HG02610 (cell line): Measurements from ENCODE around the gene CERCAM.
"Not testable (repeated sequence)": the region's sequence is repeated elsewhere in the genome, so short reads cannot be mapped to it uniquely, and the experiment has no call there.

Source experiments
- ATAC-seq: cut with Tn5 transposase; IDR thresholded peaks from one replicate; pipeline ENCODE4 v1.9.1; 2021; ENCODE audit warnings: mild to moderate bottlenecking, moderate library complexity; ENCODE audit not compliant: unreplicated experiment

The CERCAM gene

DNA sequence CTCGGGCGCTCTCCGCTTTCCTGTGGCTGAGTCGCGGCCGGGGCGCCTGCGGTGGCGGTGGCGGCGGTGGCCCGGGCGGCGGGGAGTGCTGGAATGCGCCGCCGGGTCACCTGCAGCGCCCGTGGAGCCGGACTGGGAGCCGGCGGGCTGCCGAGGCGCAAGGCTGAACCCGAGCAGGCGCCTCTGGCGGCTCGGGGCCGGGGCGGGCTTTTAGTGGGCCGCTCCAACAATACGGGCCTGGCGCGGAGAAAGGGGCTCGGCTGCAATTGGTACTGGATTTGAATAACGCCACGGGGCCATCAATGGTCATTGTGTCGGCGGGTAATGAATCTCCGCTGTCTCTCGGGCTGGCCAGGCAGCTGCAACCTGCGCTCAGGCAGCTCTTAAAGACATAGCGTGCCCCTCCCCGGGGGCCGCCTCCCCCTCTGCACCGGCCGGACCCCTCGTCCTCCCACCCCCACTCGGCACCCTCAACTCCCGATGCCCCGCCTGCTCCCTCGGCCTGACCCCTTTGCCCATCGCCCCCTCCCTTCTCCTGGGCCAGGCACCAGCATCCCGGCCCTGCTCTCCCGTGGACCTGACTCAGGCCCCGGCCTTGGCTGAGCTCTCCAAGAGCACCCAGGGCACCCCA is 27.4 kb upstream of the CERCAM start:
- ATAC-seq = no peak

GRCh38 chr9:128393970-128394369 is 26.7 kb upstream of the CERCAM start:
- no peak for ATAC-seq

- ATAC-seq = no peak
Observed at GRCh38 chr9:128394379-128395168, 26.1 kb upstream of the CERCAM start.

DNA sequence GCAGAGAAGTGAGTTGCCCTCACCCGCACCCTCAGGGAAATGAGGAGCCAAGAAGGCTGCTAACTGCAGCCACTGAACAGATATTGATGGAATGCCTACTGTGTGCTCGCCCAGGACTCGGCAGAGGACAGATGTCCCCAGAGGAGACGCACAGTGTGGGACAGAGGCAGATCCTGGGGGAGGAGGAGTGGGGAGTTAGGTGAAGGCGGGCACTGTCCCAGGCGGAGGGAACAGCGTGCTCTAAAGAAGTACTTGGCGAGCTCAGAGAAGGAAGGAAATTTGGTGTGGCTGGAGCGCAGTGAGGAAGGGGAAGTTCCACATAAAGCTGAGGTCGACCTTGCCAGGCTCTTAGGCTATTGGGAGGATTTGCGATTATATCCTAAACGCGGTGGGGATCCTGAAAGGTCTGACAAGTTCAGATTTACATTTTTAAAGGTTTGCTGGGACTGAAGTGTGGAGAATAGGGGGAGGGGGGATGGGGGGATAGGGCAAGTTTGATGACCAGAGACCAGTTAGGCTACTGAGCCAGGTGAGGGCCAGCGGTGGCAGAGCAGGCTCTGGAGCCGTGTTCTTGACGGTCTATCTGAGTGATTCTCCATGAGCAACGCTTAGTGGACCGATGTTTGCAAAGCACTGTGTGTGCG is 23.6 kb upstream of the CERCAM start:
- ATAC-seq = no peak

DNA sequence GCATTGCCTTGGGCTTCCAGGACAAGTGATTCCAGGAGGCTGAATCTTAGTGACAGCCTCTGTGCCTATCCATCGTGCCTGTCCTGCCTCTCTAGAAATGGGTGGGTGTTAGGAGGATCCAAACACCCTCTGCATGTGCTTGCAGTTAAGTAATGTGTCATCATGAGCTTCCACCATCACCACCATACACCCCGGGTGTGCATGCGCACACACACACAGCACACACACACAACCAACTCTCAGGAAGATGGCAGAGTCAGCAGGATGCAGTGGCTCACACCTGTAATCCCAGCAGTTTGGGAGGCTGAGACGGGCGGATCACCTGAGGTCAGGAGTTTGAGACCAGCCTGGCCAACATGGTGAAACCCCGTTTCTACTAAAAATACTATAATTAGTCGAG is 22.8 kb upstream of the CERCAM start:
- ATAC-seq = no peak

GRCh38 chr9:128399861-128400260 is 20.8 kb upstream of the CERCAM start:
- ATAC-seq = no peak

- ATAC-seq = no peak
Observed at GRCh38 chr9:128404560-128404959, 16.1 kb upstream of the CERCAM start.

DNA sequence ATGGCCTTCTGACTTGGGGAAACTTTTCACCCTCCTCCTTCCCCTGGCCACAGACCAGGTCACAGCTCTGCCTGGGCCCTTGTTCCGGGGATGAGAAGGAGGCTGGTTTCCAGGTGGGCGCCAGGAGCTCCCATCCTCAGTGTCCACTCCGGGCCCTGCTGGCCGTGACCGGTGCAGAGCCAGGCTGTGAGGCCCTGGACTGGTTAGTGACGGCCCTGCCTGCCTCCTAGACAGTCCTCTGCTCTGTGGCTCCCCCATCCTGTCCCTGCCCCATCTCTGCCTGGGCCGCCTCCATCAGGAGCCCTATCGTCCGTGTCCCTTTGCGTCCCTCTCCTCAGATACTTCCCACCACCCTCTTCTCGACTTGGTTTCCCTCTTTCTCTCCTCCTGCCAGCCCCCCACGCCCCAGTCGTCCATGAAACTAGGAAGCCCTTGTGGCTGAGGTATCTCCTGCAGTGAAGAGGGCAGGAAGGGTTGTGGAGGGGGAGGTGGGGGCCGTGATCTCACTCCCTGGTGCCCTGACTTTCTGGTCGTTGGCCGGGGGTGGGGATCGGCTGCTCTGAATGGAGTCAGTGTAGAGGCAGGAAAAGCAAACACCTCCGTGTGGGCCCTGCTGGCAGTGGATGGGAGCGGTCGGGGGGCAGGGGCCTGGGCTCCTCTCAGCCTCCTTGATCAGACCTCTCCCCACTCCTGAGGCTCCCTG is 15.4 kb upstream of the CERCAM start:
- no peak for ATAC-seq

DNA sequence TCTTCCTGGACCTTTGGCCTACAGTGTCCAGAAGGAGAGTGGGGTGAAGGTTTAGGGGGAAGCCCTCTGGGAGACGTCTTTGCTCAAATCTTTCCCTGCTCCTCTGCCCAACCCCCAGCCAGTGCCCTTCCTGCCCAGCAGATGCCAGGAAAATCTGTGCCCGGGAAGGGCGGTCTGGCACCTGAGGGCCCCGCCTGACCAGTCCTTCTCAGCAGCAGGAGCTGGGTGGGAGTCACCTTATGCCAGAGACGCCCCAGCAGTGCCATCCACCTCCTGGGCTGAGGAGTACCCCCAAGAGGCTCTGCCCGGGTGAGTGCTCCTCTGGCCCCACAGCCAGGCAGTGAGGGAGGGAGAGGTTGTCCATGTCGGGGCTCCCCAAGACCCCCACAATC is 14.9 kb upstream of the CERCAM start:
- no peak for ATAC-seq

- ATAC-seq = no peak
Observed at GRCh38 chr9:128406848-128407391, 13.7 kb upstream of the CERCAM start.

DNA sequence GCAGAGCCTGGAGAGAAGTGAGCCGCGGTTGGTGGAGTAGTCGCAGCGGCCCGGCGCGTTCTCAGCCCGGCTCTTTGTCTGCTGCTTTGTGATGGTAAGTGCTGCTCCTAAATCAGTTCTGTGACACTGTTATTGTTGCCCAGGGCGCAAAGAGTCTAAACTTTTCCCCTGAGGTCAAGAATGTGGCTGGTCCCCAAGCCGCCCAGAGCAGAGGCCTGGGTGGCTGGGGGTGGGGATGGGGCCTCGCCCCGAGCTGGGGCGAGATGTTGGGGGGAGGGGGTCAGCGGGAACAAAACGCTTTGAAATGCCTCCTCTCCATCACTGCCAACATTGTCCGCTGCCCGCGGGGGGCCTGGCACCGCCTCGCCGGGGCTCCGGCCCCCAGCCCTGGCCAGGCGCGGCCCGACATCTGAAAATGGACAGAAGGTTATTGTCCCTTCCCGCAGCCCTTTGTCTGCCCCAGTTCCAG is 11.7 kb upstream of the CERCAM start:
- no peak for ATAC-seq

- no peak for ATAC-seq
Observed at GRCh38 chr9:128409450-128409849, 11.2 kb upstream of the CERCAM start.

DNA sequence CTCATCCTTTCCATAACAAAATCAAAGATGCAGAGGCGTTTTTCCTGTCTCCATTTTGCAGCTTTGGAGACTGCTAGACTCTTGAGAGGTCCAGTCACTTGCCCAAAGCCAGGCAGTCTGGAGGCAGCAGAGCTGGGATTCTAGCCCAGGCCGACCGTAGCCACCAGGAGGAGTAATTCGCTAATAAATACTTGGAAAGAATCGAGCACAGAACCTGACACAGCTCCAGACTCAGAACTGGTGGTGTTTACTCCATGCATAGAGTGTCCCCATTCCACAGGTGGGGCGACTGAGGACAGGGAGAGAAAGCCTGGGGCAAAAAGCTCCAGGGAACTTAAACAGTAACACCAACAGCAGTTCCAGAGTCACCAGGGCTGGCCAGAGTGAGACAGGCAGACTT is 10.7 kb upstream of the CERCAM start:
- no peak for ATAC-seq

DNA sequence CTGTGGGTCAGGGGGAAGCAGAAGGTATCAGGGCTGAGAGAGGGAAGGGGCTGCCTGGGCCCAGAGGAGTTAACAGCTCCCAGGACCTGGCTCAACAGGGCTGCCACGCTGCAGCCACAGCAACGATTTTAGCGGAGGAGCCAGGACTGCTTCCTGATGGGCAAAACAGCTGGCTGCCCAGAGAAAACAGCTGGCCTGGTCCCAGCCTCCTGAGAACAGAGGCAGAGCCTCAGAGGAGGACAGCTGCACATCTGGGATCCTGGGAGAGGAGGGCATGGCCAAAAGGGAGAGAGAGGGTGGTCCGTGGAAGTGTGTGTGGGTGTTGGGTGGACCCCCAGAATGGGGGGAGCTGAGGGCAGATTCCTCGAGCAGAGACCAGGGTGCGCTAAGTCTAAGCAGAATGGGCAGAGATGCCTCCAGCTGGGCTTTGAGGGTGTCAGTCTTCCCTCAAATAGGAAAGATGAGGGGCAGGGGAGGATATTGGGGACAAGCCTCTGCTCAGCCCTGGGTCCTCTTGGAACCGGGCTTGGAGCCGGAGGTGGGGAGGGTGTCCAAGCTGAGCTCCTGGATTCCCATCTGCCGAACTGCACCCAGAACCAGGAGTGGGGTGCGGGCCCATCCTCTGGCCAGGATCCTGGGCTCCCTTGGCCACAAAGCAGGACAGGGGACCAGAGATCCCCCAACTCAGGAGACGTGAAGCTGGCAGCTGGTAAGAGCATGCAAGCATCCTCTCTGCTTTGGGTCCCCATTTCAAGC is 9.1 kb upstream of the CERCAM start:
- no peak for ATAC-seq

GRCh38 chr9:128412120-128412790 is 8.4 kb upstream of the CERCAM start:
- no peak for ATAC-seq

GRCh38 chr9:128413728-128414127 is 6.9 kb upstream of the CERCAM start:
- ATAC-seq = not testable (repeated sequence)

DNA sequence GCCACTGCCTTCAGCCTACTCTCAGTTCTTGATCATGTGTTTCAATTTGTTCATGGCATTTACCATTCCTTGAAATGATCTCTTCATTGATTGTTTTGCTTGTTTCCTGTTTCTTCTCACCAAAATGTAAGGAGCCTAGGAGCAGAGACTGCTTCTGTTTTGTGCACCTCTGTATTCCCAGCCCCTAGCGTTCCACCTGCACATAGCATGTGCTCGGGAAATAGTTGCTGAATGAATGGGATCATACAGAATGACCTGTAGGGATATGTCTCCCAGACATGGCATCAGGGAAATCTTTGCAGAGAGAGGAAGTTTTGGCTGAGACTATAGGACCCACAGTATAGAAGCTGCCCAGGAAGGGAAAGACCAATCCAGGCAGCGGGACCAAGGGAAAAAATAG is 6.2 kb upstream of the CERCAM start:
- ATAC-seq = no peak

DNA sequence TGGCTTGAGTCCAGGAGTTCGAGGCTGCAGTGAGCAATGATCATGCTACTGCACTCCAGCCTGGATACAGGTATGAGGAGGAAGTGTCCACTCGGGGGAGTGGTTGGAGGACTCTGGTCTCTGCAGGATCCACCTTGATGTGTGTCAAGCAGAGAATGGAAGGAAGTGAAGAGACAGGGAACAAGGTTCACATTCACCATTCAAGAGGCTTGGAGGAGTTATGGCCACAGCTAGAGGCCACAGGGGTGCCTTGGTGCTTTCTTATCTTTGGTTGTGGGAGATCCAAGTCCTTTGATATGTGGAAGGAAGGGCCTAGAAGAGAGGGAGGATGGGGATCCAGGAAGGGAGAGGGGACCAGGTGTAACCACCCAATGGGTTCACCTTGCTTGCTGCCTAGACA is 5.4 kb upstream of the CERCAM start:
- no peak for ATAC-seq

DNA sequence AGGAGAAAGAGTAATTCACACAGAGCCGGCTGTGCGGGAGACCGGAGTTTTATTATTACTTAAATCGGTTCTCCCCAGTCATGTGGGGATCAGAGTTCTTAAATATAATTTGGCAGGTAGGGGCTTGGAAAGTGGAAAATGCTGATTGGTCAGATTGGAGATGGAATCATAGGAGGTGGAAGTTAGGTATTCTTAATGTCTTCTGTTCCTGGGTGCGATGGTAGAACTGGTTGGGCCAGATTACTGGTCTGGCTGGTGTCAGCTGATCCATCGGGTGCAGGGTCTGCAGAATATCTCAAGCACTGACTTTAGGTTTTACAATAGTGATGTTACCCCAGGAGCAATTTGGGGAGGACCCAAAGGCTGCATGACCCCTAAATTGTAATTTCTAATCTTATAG is 4.6 kb upstream of the CERCAM start:
- ATAC-seq = no peak
